Osteocyte (in vitro differentiated cells): ENCODE data around the gene LNPK. TPM values are rescaled to one million over a fixed set of nuclear protein-coding genes. Genes with fewer than 3 reads are reported as not detected.

Experiments used
- DNase-seq: peaks from one replicate; pipeline ENCODE4 v3.0.0; 2021; ENCODE audit warnings: mixed read lengths; ENCODE audit not compliant: unreplicated experiment; ENCODE audit errors: extremely low spot score
- H3K27ac Mint-ChIP-seq: one replicate; pipeline ENCODE4 v1.8.0; 2021; ENCODE audit warnings: mild to moderate bottlenecking, mixed read lengths; ENCODE audit not compliant: unreplicated experiment
- H3K27me3 Mint-ChIP-seq: one replicate; pipeline ENCODE4 v1.8.0; 2021; ENCODE audit warnings: mixed read lengths; ENCODE audit not compliant: unreplicated experiment
- H3K36me3 Mint-ChIP-seq: one replicate; pipeline ENCODE4 v1.8.0; 2021; ENCODE audit warnings: mixed read lengths; ENCODE audit not compliant: unreplicated experiment
- H3K4me1 Mint-ChIP-seq: one replicate; pipeline ENCODE4 v1.8.0; 2021; ENCODE audit warnings: mixed read lengths; ENCODE audit not compliant: unreplicated experiment
- H3K4me3 Mint-ChIP-seq: one replicate; pipeline ENCODE4 v1.8.0; 2021; ENCODE audit warnings: mild to moderate bottlenecking, moderate library complexity, mixed read lengths; ENCODE audit not compliant: unreplicated experiment
- H3K9me3 Mint-ChIP-seq: one replicate; pipeline ENCODE4 v1.8.0; 2021; ENCODE audit warnings: mixed read lengths; ENCODE audit not compliant: unreplicated experiment
- CTCF ChIP-seq: fragments of 200-600 bp; sonication (generic); IDR thresholded peaks from 2 replicates; pipeline ENCODE4 v1.5.0; 2021; ENCODE audit warnings: antibody characterized with exemption, mild to moderate bottlenecking, moderate library complexity
- long read RNA-seq: library from polyadenylated mRNA; unstranded; transcript quantifications from one replicate; pipeline ENCODE4 v2.0.0, GENCODE V29; 2021
- total RNA-seq: library from RNA; stranded (reverse); gene quantifications from 2 replicates; pipeline ENCODE4 v1.2.1, GENCODE V29; 2021

LNPK gene
- 33.5 and 34.7 TPM in 2 replicates for total RNA-seq
- long read RNA-seq, full-length matches to known transcripts = 96 of 129 reads
- long read RNA-seq, partial matches to known transcripts = 4 of 129 reads
- long read RNA-seq, other reads (novel, unspliced or antisense) = 29 of 129 reads

DNA sequence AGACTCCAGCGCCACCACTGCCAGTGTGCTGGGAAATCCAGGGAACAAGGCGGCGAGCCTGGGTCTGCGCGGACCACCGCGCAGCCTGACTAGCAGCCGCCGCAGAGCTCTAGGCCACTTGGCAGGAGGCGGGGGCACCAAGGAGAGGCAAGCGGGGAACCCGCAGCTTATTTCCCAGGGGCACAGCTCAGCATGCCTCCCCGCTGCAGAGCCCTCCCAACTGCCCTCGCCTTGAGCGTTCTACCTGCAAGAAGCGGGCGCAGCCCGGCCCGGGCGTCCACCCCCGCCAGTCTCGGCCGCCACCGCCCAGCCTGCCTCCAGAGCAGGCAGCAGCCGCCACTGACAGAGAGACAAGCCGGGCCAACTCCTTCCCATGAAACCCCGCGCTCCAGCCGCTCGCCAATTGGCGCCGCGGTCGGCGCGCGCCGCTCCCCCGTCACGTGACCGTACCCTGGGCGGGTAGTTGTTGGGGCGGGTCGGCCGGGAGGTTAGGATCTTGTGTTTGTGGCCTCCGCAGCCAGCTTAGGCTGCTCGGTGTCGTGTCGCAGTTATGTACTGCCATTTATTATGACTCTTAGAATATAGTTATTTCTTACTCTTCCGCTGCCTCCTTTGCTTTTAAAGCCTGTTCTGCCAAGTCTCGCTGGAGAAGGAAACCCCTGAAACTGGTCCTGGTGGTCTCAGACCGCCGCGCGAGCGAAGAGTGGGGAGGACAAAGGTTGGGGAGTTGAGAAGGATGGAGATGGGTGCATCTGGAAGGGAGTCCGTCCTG lies at the start of gene LNPK:
LNPK (minus strand) TSS at position 352 of the 772 bp plus-strand sequence. CDS start 6,683 bp downstream, outside the sequence.
- peaks cover 15% of the 10 kb centered on the region for H3K4me1 Mint-ChIP-seq
- no peaks in the 10 kb centered on the region for H3K36me3 Mint-ChIP-seq
- TF ChIP-seq CTCF = no peak
- H3K27ac Mint-ChIP-seq = peak within 1 kb of the TSS; percentile 92
- peak; percentile 96 for DNase-seq
- H3K9me3 Mint-ChIP-seq = no peaks in the 10 kb centered on the region
- H3K4me3 Mint-ChIP-seq = peak within 1 kb of the TSS; percentile 92
- peaks cover 7% of the 10 kb centered on the region for H3K27me3 Mint-ChIP-seq

- peaks cover 20% of the 10 kb centered on the region for H3K27me3 Mint-ChIP-seq
- no peak overlapping the region for H3K4me3 Mint-ChIP-seq
- no peak for TF ChIP-seq CTCF
- H3K4me1 Mint-ChIP-seq = no peaks in the 10 kb centered on the region
- no peaks in the 10 kb centered on the region for H3K36me3 Mint-ChIP-seq
- no peaks in the 10 kb centered on the region for H3K9me3 Mint-ChIP-seq
- DNase-seq = no peak
- no peak overlapping the region for H3K27ac Mint-ChIP-seq
Measured at GRCh38 chr2:176039375-176039774, 37.3 kb upstream of the LNPK start.

DNA sequence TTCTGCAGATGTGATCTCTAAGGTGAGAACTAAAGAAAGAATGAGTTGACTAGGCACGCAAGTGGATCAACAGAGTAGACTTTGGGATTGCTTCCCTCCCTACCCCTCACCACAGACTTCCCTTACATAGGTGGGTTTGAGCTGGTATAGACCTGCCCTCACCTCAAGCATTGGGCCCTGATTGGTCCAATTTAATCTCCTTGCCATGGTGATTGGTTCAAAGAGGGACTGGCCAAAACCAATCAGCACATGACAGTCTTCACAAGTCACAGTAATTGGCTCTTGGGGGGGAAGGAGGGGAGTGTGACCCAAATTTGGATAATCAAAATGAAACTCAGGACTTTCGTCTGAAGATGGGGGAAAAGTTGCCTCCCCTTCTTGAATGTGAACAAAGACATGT lies 36.6 kb upstream of the LNPK start:
- Mint-ChIP-seq H3K9me3 (no peaks in the 10 kb centered on the region), H3K27ac (no peak overlapping the region), H3K4me3 (no peak overlapping the region), H3K36me3 (no peaks in the 10 kb centered on the region), H3K4me1 (no peaks in the 10 kb centered on the region), H3K27me3 (peaks cover 20% of the 10 kb centered on the region)
- no peak for TF ChIP-seq CTCF
- no peak for DNase-seq

GRCh38 chr2:176035013-176035691 lies 33.1 kb upstream of the LNPK start:
- no peaks in the 10 kb centered on the region for H3K4me1 Mint-ChIP-seq
- peaks cover 21% of the 10 kb centered on the region for H3K27me3 Mint-ChIP-seq
- no peaks in the 10 kb centered on the region for H3K9me3 Mint-ChIP-seq
- no peak overlapping the region for H3K4me3 Mint-ChIP-seq
- no peaks in the 10 kb centered on the region for H3K36me3 Mint-ChIP-seq
- H3K27ac Mint-ChIP-seq = no peak overlapping the region
- no peak for TF ChIP-seq CTCF
- no peak for DNase-seq

DNA sequence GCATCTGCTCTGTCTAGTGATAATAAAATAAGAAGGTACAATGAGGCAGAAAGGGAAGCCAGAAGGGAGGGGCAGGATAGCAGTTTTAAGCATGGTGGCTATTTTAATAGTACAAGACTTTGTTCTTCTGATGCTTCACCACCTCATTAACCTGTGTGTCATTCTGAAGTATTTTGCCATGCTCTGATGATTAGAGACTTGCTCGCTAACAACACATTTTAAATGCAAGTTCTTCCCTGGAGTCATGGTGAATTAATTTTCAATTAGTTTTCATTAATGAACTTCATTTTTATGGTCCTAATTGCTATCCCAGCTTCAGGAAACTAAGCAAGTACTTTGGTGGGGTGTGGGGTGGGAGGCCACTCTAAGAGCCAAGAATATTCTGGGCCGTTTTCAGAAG lies 25.7 kb upstream of the LNPK start:
- no peak for DNase-seq
- no peaks in the 10 kb centered on the region for H3K36me3 Mint-ChIP-seq
- H3K9me3 Mint-ChIP-seq = no peaks in the 10 kb centered on the region
- no peak for TF ChIP-seq CTCF
- no peak overlapping the region for H3K4me3 Mint-ChIP-seq
- peaks cover 30% of the 10 kb centered on the region for H3K27me3 Mint-ChIP-seq
- H3K4me1 Mint-ChIP-seq = no peaks in the 10 kb centered on the region
- no peak overlapping the region for H3K27ac Mint-ChIP-seq
